ENCODE measurements around the gene SVBP. TPM values are rescaled to one million over a fixed set of nuclear protein-coding genes. Genes with fewer than 3 reads are reported as not detected.

SVBP gene
- total RNA-seq, 4 donors from 2014 or later, result 6.8 to 21.8 (median 13.9) TPM

DNA sequence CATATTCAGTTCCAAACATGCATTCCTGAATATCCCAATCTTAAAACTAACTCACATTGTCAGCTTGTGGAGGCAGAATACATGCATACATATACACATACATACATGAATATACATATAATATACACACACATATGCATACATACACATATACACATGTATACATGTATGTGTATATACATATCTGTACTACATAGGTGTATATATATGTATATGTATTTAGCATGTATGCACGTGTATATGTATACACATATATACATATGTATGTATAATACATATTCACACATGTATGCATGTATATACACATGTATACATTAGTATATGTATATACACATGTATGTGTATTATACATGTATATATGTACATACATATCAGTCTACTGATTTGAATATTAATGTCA, 28.0 kb upstream of the SVBP start:
- no peaks in the 10 kb centered on the region for H3K9me3 ChIP-seq
- WGBS, result 54% methylated on average over 1 of the region's 1 CpG
- TF ChIP-seq POLR2AphosphoS5 (IDR thresholded peaks at IDR 0.05) (no peak), EP300 (IDR thresholded peaks at IDR 0.05) (no peak), POLR2A (IDR thresholded peaks at IDR 0.05) (no peak)
- TF ChIP-seq, protein P1, sequence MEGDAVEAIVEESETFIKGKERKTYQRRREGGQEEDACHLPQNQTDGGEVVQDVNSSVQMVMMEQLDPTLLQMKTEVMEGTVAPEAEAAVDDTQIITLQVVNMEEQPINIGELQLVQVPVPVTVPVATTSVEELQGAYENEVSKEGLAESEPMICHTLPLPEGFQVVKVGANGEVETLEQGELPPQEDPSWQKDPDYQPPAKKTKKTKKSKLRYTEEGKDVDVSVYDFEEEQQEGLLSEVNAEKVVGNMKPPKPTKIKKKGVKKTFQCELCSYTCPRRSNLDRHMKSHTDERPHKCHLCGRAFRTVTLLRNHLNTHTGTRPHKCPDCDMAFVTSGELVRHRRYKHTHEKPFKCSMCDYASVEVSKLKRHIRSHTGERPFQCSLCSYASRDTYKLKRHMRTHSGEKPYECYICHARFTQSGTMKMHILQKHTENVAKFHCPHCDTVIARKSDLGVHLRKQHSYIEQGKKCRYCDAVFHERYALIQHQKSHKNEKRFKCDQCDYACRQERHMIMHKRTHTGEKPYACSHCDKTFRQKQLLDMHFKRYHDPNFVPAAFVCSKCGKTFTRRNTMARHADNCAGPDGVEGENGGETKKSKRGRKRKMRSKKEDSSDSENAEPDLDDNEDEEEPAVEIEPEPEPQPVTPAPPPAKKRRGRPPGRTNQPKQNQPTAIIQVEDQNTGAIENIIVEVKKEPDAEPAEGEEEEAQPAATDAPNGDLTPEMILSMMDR (IDR thresholded peaks at IDR 0.05), result no peak
- peaks cover 20% of the 10 kb centered on the region for H3K36me3 ChIP-seq
- no peak overlapping the region for H3K27ac ChIP-seq
- H3K4me1 ChIP-seq, result peaks cover 15% of the 10 kb centered on the region
- H3K4me3 ChIP-seq, result no peak overlapping the region
- H3K27me3 ChIP-seq, result no peaks in the 10 kb centered on the region
- no peak for DNase-seq (ENCODE audit: low spot score in 2 of 2)

DNA sequence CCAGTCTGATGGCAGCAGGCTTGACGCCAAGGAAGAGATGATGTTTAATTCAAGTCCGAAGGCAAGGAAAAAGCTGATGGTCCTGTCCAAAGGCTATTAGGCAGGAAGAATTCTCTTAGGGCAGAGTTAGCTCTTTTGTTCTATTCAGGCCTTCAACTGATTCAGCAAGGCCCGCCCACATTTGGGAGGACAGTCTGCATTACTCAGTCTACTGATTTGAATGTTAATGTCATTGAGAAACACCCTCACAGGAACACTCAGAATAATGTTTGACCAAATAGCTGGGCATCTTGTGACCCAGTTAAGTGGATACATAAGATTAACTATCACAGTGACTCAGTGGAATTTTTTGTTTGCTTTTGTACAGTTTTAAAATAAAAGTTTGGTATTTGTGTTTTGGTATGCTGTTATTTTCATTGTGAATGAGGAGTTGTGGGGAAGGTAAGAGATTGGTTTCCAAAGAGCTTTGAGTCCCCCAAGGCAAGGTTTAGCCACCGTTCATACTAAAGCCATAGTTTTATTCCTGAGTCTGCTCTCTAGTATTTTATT, 27.5 kb upstream of the SVBP start:
- no peaks in the 10 kb centered on the region for H3K9me3 ChIP-seq
- 92% methylated on average over 4 of the region's 4 CpGs for WGBS
- DNase-seq (ENCODE audit: low spot score in 2 of 2), result no peak
- TF ChIP-seq EP300 (IDR thresholded peaks at IDR 0.05), result no peak
- no peak for TF ChIP-seq POLR2A (IDR thresholded peaks at IDR 0.05)
- TF ChIP-seq POLR2AphosphoS5 (IDR thresholded peaks at IDR 0.05), result no peak
- TF ChIP-seq, protein P1 (IDR thresholded peaks at IDR 0.05), result no peak
- H3K4me3 ChIP-seq, result no peak overlapping the region
- no peaks in the 10 kb centered on the region for H3K27me3 ChIP-seq
- H3K36me3 ChIP-seq, result peaks cover 20% of the 10 kb centered on the region
- H3K4me1 ChIP-seq, result peaks cover 15% of the 10 kb centered on the region
- no peak overlapping the region for H3K27ac ChIP-seq

DNA sequence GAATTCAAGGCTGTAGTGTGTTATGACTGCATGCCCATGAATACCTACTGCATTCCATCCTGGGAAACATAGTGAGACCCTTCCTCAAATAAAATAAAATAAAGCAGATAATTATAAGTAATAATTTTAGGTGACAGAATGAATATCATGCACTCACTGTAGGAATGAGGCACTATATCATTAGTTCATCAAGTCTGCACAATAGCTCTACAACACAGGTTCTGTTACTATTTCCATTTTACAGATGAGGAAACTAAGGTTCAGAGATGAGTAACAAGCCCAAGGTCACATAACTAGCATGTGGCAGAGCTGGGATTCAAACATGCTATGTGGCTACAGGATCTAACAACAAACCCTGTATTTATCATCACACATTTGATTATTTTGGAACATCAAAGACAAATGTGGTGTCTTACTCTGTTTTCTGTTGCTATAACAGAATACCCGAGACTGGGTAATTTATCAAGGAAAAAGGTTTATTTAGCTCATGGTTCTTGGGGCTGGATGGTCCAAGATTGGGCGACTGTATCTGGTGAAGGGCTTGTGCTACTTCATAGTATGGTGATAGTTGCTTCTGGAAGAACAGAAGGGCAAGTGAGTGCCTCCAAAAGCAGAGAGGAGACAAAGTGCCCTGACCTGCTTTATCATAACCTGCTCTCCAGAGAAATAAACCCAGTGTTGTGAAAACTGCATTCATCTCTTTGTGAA, 24.4 kb upstream of the SVBP start:
- H3K4me3 ChIP-seq, result no peak overlapping the region
- 94% methylated on average over 2 of the region's 2 CpGs for WGBS
- DNase-seq (ENCODE audit: low spot score in 2 of 2), result no peak
- no peaks in the 10 kb centered on the region for H3K27me3 ChIP-seq
- H3K9me3 ChIP-seq, result no peaks in the 10 kb centered on the region
- H3K36me3 ChIP-seq, result peaks cover 30% of the 10 kb centered on the region
- H3K27ac ChIP-seq, result no peak overlapping the region
- H3K4me1 ChIP-seq, result peaks cover 7% of the 10 kb centered on the region
- TF ChIP-seq POLR2AphosphoS5 (IDR thresholded peaks at IDR 0.05) (no peak), POLR2A (IDR thresholded peaks at IDR 0.05) (no peak), EP300 (IDR thresholded peaks at IDR 0.05) (no peak)
- TF ChIP-seq, protein P1 (IDR thresholded peaks at IDR 0.05), result no peak

DNA sequence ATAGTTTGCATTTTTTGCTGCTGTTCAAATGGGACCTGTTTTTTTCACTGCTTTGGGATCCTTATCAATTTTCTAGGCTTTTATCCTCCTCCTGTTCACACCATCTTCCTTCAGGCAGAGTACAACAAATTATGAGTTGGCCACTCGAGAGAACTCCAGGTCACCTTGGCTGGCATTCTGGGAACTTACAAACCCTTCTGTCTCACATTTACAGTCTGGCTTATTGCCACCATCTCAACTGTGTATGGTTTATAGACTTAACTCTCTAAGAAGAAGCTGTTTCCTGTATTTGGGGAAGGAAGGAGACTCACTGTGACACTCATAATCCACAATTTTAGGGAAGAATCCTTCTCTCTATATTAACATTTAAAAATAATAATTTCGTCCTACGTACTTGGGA, 23.8 kb upstream of the SVBP start:
- peaks cover 7% of the 10 kb centered on the region for H3K4me1 ChIP-seq
- no peaks in the 10 kb centered on the region for H3K9me3 ChIP-seq
- no peak for TF ChIP-seq POLR2A (IDR thresholded peaks at IDR 0.05)
- TF ChIP-seq POLR2AphosphoS5 (IDR thresholded peaks at IDR 0.05), result no peak
- TF ChIP-seq EP300 (IDR thresholded peaks at IDR 0.05), result no peak
- TF ChIP-seq, protein P1 (IDR thresholded peaks at IDR 0.05), result no peak
- no peaks in the 10 kb centered on the region for H3K27me3 ChIP-seq
- 75% methylated on average over 3 of the region's 3 CpGs for WGBS
- no peak overlapping the region for H3K27ac ChIP-seq
- H3K4me3 ChIP-seq, result no peak overlapping the region
- DNase-seq (ENCODE audit: low spot score in 2 of 2), result no peak
- H3K36me3 ChIP-seq, result peaks cover 30% of the 10 kb centered on the region

DNA sequence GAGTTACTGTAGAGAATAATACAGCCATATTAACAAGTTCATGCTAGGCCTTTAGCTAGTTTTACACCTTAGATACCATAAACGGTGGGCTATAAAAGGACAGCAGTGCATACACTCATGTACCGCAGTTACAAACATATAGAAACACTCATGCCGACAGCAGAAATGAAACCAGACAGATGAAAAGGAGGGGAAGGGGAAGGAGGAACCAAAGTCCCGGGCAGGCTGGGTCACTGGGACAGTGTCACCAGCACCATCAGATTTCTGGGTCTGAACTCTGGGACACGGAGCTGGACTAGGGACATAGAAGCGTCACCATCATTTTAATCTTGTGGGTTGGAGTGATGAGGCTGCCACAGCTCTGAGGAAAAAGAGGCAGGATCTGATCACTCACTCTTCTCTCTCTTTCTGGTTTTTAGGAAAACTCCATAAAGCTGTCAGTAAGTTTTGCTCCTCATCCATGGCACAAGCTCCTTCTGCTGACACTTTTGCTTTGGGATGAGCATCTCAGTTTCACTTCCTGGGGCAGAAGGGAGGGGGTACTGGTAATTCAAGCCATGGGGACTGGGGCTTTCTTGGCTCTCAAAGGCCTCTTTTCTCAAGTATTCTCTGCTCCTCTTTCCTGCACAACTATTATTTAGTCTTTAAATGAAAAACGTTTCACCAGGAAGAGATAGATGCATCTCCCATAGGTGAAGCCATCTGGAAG, 21.4 kb upstream of the SVBP start:
- 84% methylated on average over 7 of the region's 7 CpGs for WGBS

More for the DNA sequence above, 21.4 kb upstream of the SVBP start:
- H3K9me3 ChIP-seq, result no peaks in the 10 kb centered on the region
- peaks cover 30% of the 10 kb centered on the region for H3K36me3 ChIP-seq
- no peaks in the 10 kb centered on the region for H3K4me1 ChIP-seq
- DNase-seq (ENCODE audit: low spot score in 2 of 2), result no peak
- H3K4me3 ChIP-seq, result no peak overlapping the region
- H3K27me3 ChIP-seq, result no peaks in the 10 kb centered on the region
- TF ChIP-seq POLR2AphosphoS5 (IDR thresholded peaks at IDR 0.05) (no peak), POLR2A (IDR thresholded peaks at IDR 0.05) (no peak), EP300 (IDR thresholded peaks at IDR 0.05) (no peak)
- TF ChIP-seq, protein P1 (IDR thresholded peaks at IDR 0.05), result no peak
- no peak overlapping the region for H3K27ac ChIP-seq
